OCI-LY1 (cell line): ENCODE measurements around the gene TUBA4B.

Experiments used
- CTCF ChIP-seq: fragments of 200-600 bp; sonication (generic), shearing (Covaris generic); IDR thresholded peaks from 2 replicates; pipeline ENCODE4 v1.5.1; 2017; ENCODE audit warnings: mild to moderate bottlenecking, antibody characterized with exemption, low read length, moderate library complexity, mixed read lengths
- EZH2 ChIP-seq: fragments of 200-600 bp; sonication (generic), shearing (Covaris generic); IDR thresholded peaks from 2 replicates; pipeline ENCODE4 v1.8.0; 2017; ENCODE audit warnings: borderline replicate concordance, mixed run types, mild to moderate bottlenecking, antibody characterized with exemption, low read length, moderate library complexity, mixed read lengths

- TF ChIP-seq CTCF (no peak), EZH2 (no peak)
Measured at GRCh38 chr2:219266886-219267285, 13.8 kb downstream of the TUBA4B start.
